ENCODE measurements around the gene RNF182.
"Not testable (repeated sequence)": the region's sequence is repeated elsewhere in the genome, so short reads cannot be mapped to it uniquely, and the experiment has no call there.

The RNF182 gene

DNA sequence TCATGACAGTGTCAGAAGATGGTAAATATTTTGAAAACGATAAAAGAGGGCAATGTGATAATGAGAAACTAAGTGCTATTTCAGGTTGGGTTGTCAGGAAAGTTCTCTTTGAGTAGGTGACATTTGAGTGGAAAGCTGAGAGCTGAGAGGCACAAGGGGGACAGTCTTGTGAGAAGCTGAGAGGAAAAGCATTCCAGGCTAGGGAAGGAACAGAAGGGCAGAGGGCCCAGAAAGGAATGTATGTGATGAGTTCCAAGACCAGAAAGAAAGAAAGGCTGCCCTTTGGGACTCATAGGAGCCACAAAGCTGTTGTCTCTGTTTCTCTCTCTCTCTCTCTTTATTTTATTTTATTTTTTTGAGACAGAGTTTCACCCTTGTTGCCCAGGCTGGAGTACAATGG lies 7.6 kb upstream of the RNF182 start:
- DNase-seq (ENCODE audit: low spot score): no peak

DNA sequence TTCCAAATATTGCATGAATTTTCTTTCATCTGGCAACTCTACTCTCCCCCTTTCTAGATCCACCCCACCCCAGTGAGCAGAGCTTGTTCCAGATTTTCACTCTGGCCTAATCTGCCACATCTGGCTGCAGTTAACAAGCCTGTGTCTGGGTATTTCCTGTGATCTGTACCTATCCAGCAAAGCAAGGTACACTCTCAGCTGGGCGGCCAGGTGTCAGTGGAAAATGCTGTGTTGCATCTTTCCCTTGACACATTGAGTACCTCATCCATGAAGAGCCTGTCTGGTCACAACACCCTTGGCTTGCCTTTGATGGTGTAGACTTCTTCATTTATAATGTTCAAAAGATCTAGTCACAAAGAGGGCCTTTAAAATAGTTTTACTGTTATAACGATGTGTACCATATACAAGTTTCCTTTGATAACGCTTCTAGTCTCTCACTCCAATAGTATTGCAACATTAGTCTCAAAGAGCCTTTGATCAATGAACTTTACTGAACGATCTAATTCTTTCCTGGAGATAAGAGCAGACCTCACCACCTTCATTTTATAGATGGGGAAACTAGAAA lies 6.0 kb upstream of the RNF182 start:
- DNase-seq (ENCODE audit: low spot score): no peak

DNA sequence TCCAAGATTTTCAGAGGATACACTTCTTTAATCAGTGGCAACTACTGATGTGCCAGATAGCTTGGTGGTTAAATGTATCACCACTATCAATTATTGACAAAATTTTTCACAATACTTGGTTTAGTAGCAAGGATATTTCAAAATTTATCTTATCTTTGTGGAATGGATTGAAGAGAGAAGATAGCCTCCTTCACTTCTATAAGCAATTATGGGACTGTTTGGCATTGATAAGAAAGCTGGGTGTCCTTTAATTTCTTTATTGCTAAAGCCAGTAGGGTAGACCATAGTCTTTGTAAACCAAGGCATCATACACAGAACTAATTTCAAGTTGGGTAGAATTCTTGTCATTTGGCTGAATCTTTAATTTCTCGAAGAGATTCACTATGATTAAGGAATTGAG lies 4.9 kb upstream of the RNF182 start:
- DNase-seq (ENCODE audit: low spot score): no peak

DNA sequence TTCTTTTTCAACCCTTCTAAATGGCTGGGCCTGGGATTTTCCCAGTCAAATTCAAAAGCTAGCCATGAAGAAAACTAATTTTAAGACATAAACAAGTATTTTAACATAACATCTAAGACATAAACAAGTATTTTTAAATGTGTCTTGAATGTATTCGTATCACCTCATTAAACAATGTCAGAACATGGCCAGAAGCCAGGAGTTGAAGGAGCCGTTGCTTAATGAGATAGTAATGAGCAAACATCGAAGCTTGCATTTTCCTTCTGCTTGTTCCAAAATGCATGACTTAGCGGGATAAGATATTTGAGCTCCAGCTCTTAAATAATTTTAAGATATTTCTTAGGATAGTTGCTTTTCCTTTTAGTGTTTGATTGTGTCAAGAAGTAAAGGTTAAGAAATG lies 4.2 kb upstream of the RNF182 start:
- no peak for DNase-seq (ENCODE audit: low spot score)

DNA sequence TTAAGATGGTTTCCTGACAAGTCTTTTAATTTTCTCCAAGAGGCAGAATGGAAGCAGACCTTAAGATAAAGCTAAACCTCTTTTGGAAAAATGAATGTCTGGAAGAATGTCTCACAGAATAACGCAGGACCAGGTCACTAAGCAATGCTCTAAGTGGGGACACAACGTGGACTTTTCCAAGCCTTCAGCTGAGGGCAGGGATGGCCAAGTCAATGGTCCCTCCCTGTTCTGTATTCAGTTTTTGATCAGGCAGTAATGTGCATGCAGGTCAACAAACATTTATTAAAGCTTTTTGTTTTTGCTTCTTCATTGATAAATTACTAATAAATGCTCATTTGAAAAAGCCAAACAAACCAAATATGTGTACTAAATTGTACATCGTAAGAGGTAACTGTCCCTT lies 2.0 kb upstream of the RNF182 start:
- no peak for DNase-seq (ENCODE audit: low spot score)

DNA sequence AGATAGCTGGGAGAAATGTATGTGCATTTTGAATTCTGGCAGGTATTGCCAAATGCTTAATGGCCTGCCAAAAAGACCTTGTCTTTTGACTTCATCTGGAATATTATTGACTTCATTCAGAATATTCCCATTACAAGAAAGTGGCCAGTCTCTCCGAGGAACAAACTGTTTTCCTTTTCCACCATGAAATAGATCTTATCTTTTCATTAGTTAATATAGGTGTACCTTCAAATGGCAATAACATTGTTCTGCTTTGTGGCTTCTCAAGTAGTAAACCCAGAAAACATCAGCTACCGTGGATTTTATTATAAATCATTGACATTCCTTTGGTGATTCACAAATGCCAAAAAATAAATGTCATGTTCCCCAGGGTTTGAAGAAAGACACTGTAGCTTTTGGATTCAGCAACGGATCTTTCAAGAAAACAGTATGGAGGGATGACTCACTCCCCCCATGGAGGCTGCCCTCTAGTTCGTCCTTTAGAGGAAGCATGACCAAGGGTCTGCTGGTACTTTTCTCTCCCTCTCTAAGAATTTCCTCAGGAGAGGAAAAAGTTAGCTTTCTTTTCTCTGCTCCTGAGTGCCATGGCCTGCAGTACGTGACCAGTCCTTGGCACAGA lies 1.1 kb upstream of the RNF182 start:
- DNase-seq (ENCODE audit: low spot score): no peak

DNA sequence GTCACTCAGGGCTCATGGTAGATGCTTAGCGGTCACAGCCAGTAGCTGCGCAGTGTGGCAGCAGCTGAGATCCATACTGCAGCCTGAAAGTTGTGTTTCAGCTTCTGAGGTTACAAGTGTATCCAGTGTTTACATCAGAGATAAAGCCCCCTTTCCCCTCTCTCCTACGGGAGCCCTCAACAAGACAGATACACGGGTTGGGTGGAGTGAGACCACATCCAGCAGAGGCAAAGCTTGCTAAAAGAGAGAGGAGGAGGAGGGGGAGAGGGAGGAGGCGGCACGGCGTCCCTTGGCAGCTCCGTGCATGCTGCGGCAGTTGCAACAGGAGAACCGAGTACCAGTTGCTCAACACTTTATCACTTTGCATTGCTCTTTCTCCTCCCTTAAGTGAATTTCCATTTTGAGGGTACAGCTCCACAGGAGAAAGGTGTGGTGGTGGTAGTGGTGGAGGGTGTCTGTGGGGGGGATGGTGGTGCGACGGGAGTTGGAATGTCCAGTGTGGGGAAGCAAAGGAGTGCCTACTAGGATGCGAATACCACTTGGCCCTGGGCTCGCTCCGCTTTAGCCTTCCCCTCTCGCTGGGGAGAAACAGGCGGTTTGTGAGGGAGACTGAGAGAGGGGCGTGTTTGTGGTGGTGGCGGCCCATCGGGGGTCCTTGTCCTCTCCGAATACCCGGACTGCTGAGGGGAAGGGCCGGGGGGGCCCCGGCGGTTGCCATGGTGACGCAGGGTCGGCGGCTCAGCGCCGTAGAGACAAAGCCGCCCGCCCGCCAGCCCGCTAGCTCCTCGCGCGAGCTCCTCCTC lies 405 bp upstream of the RNF182 start:
- no peak for DNase-seq (ENCODE audit: low spot score)

DNA sequence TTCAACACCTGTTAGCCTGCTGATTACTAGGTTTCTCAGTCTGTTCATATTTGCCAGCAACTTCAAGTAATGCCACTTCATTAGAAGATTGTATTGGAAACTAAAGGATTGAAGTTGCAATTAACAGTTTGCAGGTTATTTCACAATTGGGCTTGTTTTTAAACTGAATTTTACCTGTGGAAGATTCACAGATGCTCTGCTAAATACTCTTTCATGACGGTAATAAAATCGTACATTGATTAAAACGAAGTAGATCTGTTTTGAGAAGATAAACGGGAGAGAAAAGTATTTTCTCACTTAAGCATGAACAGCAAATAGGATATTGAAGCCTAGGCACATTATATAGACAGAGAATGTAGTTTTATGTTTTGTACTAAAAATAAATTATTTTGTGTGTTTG lies 1.6 kb downstream of the RNF182 start:
- DNase-seq (ENCODE audit: low spot score): no peak

DNA sequence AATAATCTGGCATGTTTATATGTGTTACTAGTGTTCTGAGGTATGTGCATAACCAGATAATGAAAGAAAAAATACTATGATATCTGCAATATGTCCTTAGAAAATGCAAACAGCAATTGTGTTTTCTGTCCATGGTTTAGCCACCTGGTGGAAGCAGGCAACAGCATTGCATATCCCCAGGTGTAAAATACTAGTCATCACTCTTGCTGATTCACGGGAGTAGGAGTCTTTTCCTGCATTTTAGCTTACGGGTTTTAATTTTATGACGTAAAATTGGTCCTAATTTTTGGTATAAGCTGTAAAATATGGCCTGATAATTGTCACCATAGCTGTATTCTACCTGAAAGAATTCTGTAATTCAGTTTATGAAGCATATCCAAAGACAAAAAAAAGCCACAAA lies 2.5 kb downstream of the RNF182 start:
- no peak for DNase-seq (ENCODE audit: low spot score)

DNA sequence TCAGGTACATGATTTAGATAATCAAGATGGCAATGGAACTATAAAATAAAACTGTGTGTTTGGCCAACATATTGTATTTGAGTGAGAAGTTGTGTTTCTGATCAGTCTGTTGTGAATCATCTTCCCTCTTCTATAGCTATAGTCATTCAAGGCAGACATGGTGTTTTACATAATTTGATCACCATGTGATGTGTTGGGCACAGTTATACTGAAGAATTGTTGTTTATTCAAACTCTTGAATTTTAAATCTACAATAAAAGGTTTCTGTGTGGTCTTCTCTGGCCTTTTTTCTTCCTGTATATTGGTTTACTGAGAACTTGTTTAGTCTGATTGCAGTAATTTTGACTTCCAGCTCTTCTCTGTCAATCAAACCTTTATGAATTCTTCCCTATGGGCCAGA lies 4.4 kb downstream of the RNF182 start:
- no peak for DNase-seq (ENCODE audit: low spot score)

DNA sequence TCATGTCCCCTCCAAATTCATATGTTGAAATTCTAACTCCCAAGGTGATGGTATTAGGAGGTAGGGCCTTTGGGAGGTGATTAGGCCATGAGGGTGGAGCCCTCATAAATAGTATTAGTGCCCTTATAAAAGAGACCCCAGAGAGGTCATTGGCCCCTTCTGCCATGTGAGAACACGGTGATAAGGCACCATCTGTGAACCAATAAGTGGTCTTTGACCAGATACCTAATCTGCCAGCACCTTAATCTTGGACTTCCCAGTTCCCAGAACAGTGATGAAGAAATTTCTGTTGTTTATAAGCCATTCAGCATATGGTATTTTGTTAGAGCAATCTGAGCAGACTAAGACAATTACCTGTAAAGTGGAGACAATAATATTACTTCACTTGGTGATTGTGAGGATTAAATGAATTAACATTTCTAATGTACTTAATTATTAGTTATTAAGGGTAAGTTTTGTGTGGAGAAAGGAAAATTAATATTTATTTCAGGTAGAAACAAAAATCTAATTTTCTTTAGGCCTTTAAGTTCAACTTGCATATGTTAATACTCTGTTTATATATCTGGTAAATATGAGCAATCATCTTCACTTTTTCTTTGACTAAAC lies 7.1 kb downstream of the RNF182 start:
- no peak for DNase-seq (ENCODE audit: low spot score)

DNA sequence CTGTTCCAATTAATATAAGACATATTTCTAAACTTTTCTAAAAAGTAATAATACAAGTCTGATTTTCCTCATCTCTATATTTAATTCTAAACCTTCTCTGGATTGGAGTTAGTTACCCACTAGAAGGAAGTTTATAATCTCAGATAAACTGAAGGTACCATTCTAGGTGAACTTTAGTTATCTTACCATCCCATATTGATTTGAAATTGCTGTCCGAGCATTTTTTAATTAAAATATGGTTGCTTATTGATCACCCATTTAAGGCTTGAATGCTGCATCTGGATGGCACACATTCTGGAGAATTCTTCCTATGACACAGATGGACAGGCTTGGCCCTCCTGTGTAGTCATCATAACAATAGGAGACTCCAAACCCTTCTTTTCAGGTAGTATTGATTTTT lies 8.0 kb downstream of the RNF182 start:
- DNase-seq (ENCODE audit: low spot score): no peak

DNA sequence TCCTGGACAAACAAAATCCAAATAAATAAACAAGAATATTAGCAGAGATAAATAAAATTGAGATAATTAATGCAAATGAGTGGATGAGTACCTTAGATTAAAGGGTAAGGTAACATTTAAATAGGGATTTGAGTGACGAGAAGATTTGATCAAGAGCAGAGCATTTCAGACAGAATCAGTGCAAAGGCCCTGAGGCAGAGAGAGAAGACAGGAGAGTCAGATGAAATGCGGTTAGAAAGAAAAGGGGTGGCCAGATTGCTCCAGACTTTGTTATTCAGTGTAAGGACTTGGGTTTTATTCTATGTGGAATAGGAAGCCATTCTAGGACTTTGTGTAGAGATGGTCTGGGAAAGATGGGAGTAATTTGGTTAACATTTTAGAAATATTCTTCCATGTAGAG lies 10.0 kb downstream of the RNF182 start:
- no peak for DNase-seq (ENCODE audit: low spot score)

DNA sequence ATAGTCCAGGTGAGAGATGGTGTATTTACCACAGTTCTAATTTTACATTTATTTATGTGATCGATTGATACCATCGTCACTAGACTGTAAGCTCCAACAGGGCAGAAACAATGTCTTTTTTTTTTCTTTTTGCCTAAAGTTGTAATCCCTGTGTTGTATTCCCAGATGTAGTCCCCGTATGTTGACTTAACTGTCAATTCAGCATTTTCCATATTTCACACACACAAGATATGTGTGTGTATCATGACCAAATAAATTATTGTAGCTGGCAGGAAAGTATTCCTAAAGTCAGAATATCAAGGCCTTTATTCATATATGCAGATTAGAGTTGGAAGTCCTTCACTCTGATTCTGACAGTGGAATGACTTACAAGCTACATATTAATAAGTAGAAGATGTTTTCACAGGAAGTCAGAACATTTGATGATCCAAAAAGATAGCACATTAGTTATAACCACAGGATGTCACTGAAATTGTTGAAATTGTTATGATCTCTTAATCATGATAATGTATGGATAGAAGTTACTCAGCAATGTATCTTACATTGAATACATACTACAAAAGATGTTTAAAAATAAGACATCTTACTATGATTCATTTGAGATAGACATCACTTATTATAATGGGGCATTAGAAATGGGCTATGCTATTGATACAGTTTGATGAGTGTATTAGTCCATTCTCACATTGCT lies 10.6 kb downstream of the RNF182 start:
- no peak for DNase-seq (ENCODE audit: low spot score)

DNA sequence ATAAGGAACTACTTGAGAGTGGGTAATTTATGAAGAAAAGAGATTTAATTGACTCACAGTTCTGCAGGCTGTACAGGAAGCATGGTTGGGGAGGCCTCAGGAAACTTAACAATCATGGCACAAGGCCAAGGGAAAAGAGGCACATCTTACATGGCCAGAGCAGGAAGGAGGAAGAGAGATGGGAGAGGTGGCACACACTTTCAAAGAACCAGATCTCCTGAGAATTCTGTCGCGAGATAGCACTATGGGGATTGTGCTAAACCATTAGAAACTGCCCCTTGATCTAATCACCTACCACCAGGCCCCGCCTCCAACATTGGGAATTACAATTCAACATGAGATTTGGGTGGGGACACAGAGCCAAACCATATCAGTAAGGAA lies 11.1 kb downstream of the RNF182 start:
- DNase-seq (ENCODE audit: low spot score): not testable (repeated sequence)

DNA sequence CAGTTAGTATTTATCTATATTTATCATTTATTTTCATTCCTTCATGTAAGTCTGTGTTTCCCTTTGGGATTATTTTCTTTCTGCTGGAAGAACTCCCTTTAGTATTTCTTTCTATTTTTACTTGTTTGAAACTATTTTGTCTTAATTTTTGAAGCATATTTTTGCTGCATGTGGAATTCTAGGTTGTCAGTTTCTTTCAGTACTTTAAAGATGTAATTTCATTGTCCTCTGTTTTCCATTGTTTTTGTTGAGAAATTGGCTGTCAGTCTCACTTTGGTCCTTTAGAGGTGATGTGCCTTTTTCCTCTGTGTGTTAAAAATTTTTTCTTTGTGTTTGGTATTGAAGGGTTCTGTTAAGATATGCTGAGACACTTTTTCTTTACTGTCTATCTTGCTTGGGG lies 17.1 kb downstream of the RNF182 start:
- no peak for DNase-seq (ENCODE audit: low spot score)

DNA sequence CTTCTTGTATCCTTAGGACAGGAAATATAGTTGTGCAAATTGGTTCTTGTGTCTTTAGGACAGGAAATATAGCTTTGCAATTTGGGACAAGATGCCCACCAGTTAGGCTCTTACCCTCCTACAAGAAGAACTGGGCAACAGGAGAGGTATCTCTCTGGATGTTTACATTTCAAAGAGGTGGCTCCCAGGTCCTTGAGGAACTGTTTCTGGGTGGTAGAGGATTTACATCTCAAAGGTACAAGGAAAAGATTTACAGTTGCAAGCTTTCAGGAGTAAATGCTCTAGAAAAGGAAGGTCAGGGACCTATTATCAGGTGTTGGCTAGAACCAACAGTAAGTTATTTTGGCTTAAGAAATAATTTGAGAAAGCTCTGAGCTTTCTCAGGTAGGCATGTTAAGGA lies 19.2 kb downstream of the RNF182 start:
- DNase-seq (ENCODE audit: low spot score): no peak

DNA sequence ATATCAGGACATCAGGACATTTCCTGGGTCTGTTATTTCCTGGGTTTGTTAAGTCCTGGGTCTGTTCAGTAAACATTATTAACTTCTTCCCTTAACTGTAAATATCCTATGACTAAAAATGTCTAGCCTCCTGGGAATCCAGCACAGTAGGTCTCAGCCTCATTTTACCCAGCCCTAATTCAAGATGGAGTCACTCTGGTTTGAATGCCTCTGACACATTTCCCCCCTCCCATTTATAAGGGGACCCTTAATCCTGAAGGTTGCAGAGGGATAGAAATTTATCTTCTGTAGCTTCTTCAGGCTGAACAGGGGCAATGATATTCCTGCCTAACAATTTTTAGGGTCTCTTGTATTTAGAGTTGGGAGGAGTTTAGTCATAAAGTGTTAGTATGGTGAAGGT lies 21.8 kb downstream of the RNF182 start:
- DNase-seq (ENCODE audit: low spot score): no peak

DNA sequence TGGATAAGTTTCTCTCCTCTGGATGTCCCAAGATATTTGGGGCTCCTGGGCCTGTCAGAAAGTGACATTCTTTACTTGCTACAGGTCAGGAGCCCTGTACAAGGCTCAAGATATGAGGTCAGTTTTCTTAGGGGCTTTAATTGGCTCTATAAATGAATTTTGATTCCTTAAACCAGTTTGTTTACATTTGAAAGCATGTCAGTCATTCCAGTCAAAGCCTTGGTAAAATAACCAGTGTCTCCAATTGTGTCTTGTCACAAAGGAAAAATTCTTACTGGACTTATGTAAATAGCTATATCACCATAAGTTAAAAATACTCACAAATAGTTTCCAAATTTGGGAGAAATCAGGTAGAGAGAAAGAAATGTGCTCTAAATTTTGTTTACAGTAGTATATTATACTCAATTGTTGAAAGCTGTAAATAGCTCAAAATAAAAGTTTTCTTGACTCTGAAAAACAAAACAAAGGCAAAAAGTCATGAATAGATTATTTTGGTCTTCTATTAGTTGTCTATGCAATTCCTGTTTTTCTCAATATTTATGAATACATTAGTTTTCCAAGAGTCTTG lies 22.9 kb downstream of the RNF182 start:
- DNase-seq (ENCODE audit: low spot score): no peak

DNA sequence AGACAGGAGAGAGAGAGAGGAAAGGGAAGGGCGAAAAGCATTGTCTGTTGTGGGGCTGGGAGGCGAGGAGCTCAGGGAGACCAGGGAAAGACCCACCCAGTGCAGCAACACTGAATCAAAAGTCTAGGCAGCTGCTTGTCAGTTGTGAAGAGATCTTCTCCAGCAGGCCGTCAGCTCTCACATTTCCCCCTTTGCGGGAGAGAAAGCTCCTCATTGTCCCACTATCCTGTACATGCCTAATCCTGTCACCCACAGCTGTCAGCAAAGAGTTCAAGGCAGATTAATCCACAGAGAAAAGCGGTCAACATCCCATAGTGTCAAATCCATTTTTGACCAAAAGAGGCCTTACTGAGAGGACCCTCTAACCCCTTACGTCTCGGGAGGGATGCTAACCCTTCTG lies 27.3 kb downstream of the RNF182 start:
- no peak for DNase-seq (ENCODE audit: low spot score)

DNA sequence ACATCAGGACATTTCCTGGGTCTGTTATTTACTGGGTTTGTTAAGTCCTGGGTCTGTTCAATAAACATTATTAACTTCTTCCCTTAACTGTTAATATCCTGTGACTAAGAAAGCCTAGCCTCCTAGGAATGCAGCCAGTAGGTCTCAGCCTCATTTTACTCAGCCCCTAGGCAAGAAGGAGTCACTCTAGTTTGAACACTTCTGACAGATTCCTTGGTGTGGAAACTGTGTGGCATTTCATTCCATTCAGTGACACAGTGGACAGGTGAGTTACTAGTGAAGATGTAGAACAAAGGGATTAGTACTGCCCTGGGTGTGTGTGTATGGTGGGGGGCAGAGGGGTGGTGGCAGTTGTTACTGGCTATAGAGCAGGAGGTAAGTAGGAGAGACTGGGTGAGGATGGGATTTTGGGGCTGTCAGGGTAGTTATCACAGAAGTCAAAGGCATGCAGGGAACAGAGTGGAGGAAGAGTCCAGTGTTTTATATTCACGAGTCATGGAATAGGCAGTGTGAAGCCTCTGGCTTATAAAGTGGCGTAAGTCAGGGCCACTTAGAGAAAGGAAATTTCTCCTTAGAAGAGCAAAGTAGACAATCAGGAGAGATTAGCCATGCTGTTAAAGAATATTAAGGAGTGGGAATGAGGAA lies 28.4 kb downstream of the RNF182 start:
- no peak for DNase-seq (ENCODE audit: low spot score)

DNA sequence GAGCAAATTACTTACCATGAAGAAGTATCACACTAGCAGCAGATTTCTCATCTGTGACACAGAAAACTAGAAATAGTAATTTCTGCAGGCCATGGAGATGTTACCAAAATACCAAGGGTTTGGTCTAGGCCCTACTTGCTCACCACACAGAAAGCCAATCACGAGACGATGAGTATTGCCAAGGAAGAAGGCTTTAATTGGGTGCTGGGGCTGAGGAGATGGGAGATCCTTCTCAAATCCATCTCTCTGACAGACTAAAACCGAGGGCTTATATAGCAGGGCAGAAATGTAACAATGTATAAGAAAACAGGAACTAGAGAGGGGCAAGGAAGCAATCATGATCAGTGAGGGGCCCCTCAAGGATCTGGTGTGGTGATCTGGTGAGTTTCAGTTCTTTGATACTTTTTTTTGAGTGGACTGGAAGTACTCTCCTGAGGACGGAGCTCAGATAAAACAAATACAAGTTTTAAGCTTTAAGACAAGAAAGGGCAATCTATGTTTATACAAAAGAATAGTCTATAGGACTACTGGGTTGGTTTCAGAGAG lies 40.9 kb downstream of the RNF182 start:
- DNase-seq (ENCODE audit: low spot score): no peak

Measured in CD4-positive, alpha-beta T cell treated with Interleukin-15 for 4 hours (primary cell).